ENCODE results near the gene PSMA2. TPM values are rescaled to one million over a fixed set of nuclear protein-coding genes. Genes with fewer than 3 reads are reported as not detected.
A peak's percentile ranks its signal among the peaks of the same experiment; 100 is the strongest.

PSMA2 gene
- total RNA-seq, 4 donors from 2014 or later, result 178 to 246 (median 209) TPM

GRCh38 chr7:42929449-42929848 is 2.5 kb downstream of the PSMA2 start:
- no peaks in the 10 kb centered on the region for H3K9me3 ChIP-seq
- ATAC-seq (no peak), DNase-seq (no peak)
- H3K27me3 ChIP-seq, result no peaks in the 10 kb centered on the region
- intact Hi-C loops (cut with DNase I; ENCODE audit: low total_unique reads), result no loop called here
- H3K4me1 ChIP-seq, result peaks cover 28 to 36% of the 10 kb centered on the region in 2 donors
- peaks cover 0 to 28% of the 10 kb centered on the region in 2 donors for H3K36me3 ChIP-seq
- in situ Hi-C loops (cut with MboI; ENCODE audit: low sequenced_read_pairs in 4 of 4), result loop anchor here in 2 of 4 donors (25.0 kb wide), 3 partner anchors 533 to 908 kb away; no protein-coding TSS in a partner anchor
- H3K4me3 ChIP-seq, result no peak overlapping the region
- peak overlapping the region in 2 of 4 donors; percentile 1 to 5 for H3K27ac ChIP-seq
- TF ChIP-seq POLR2A (IDR thresholded peaks at IDR 0.05), result no peak
- TF ChIP-seq CTCF (IDR thresholded peaks at IDR 0.05 in 4 of 5, conservative IDR thresholded peaks at IDR 0.05 in 1 of 5), result no peak

GRCh38 chr7:42928754-42929153 is 3.2 kb downstream of the PSMA2 start:
- in situ Hi-C loops (cut with MboI; ENCODE audit: low sequenced_read_pairs in 4 of 4), result loop anchor here in 2 of 4 donors (25.0 kb wide), 3 partner anchors 534 to 909 kb away; no protein-coding TSS in a partner anchor
- no peak for TF ChIP-seq CTCF (IDR thresholded peaks at IDR 0.05 in 4 of 5, conservative IDR thresholded peaks at IDR 0.05 in 1 of 5)

GRCh38 chr7:42926204-42926603 is 5.8 kb downstream of the PSMA2 start:
- H3K4me3 ChIP-seq, result no peak overlapping the region
- in situ Hi-C loops (cut with MboI; ENCODE audit: low sequenced_read_pairs in 4 of 4), result loop anchor here in 2 of 4 donors (25.0 kb wide), 3 partner anchors 536 to 911 kb away; no protein-coding TSS in a partner anchor
- intact Hi-C loops (cut with DNase I; ENCODE audit: low total_unique reads), result no loop called here
- H3K27ac ChIP-seq, result no peak overlapping the region
- no peaks in the 10 kb centered on the region for H3K9me3 ChIP-seq
- no peak for DNase-seq
- H3K36me3 ChIP-seq, result peaks cover 3 to 59% of the 10 kb centered on the region in 2 donors
- H3K4me1 ChIP-seq, result peaks cover 18 to 24% of the 10 kb centered on the region in 2 donors
- ATAC-seq, result no peak
- TF ChIP-seq POLR2A (IDR thresholded peaks at IDR 0.05) (no peak), CTCF (IDR thresholded peaks at IDR 0.05 in 4 of 5, conservative IDR thresholded peaks at IDR 0.05 in 1 of 5) (no peak)
- H3K27me3 ChIP-seq, result no peaks in the 10 kb centered on the region

More at GRCh38 chr7:42928754-42929153, 3.2 kb downstream of the PSMA2 start:
- Histone ChIP-seq H3K9me3 (no peaks in the 10 kb centered on the region), H3K4me1 (peaks cover 28 to 36% of the 10 kb centered on the region in 2 donors), H3K36me3 (peaks cover 0 to 34% of the 10 kb centered on the region in 2 donors), H3K27ac (no peak overlapping the region), H3K27me3 (no peaks in the 10 kb centered on the region), H3K4me3 (no peak overlapping the region)
- ATAC-seq (no peak), DNase-seq (no peak)
- intact Hi-C loops (cut with DNase I; ENCODE audit: low total_unique reads), result no loop called here

GRCh38 chr7:42925630-42926029 is 6.3 kb downstream of the PSMA2 start:
- no peak for DNase-seq
- in situ Hi-C loops (cut with MboI; ENCODE audit: low sequenced_read_pairs in 4 of 4) (loop anchor here in 2 of 4 donors (25.0 kb wide), 3 partner anchors 537 to 912 kb away; no protein-coding TSS in a partner anchor), intact Hi-C loops (cut with DNase I; ENCODE audit: low total_unique reads) (no loop called here)

More at GRCh38 chr7:42925630-42926029, 6.3 kb downstream of the PSMA2 start:
- Histone ChIP-seq H3K27me3 (no peaks in the 10 kb centered on the region), H3K4me1 (peaks cover 14 to 19% of the 10 kb centered on the region in 2 donors), H3K36me3 (peaks cover 3 to 65% of the 10 kb centered on the region in 2 donors), H3K27ac (no peak overlapping the region), H3K4me3 (no peak overlapping the region), H3K9me3 (no peaks in the 10 kb centered on the region)
- no peak for TF ChIP-seq CTCF (IDR thresholded peaks at IDR 0.05 in 4 of 5, conservative IDR thresholded peaks at IDR 0.05 in 1 of 5)
- no peak for TF ChIP-seq POLR2A (IDR thresholded peaks at IDR 0.05)
- no peak for ATAC-seq

All from gastrocnemius medialis (tissue), 4 donors.